OCI-LY3 (cell line): ENCODE results near the gene GNG10.

Source experiments
- EZH2phosphoT487 ChIP-seq: fragments of 200-600 bp; shearing (Covaris generic); IDR thresholded peaks from 2 replicates; pipeline ENCODE4 v1.6.1; 2018; ENCODE audit warnings: antibody characterized with exemption, mixed run types, low read depth
- TF ChIP-seq, protein P1 (sequence below): fragments of 200-600, 300-600 bp; sonication (generic); IDR thresholded peaks from 2 replicates; pipeline ENCODE4 v1.5.1; 2014; ENCODE audit warnings: antibody characterized with exemption, low read length, low read depth

DNA sequence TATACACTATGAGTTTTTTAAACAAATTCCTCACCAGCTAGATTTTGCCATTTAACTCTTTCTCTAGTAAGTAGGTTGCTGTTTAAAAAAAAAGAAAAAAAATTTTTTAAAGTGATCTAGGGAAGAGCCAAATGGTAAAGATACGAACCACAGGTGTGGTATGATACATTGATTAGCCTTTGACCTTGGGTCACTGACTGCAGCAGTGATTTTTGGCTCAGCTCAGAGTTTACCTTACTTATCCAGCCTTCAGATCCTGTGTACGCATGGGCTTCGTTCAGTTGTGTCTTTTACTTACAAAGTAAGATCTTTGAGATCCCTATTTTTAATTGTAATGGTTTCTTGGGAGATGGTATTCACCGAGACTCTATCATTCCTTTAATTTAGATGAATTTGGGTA lies 12.4 kb upstream of the GNG10 start:
- TF ChIP-seq, protein P1, sequence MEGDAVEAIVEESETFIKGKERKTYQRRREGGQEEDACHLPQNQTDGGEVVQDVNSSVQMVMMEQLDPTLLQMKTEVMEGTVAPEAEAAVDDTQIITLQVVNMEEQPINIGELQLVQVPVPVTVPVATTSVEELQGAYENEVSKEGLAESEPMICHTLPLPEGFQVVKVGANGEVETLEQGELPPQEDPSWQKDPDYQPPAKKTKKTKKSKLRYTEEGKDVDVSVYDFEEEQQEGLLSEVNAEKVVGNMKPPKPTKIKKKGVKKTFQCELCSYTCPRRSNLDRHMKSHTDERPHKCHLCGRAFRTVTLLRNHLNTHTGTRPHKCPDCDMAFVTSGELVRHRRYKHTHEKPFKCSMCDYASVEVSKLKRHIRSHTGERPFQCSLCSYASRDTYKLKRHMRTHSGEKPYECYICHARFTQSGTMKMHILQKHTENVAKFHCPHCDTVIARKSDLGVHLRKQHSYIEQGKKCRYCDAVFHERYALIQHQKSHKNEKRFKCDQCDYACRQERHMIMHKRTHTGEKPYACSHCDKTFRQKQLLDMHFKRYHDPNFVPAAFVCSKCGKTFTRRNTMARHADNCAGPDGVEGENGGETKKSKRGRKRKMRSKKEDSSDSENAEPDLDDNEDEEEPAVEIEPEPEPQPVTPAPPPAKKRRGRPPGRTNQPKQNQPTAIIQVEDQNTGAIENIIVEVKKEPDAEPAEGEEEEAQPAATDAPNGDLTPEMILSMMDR, result no peak
- no peak for TF ChIP-seq EZH2phosphoT487
